LNCaP clone FGC (cell line): ENCODE measurements around the gene HYAL2.

ENCODE experiments used
- DNase-seq: peaks from one replicate; pipeline ENCODE4 v3.0.0-alpha.2; 2011; ENCODE audit warnings: low read depth
- H3K4me3 ChIP-seq: 2 replicates; pipeline ENCODE4 v1.5.1; 2011; ENCODE audit warnings: mild to moderate bottlenecking, low read depth, low read length, control low read depth
- CTCF ChIP-seq: IDR thresholded peaks from 2 replicates; pipeline ENCODE4 v1.5.1; 2012; ENCODE audit warnings: mild to moderate bottlenecking; ENCODE audit not compliant: control insufficient read depth, insufficient read depth; ENCODE audit errors: extremely low read depth

HYAL2 gene

GRCh38 chr3:50323614-50324199 is 1.2 kb upstream of the HYAL2 start:
- no peak overlapping the region for H3K4me3 ChIP-seq
- DNase-seq, result no peak
- TF ChIP-seq CTCF, result no peak

- no peak for TF ChIP-seq CTCF
- H3K4me3 ChIP-seq, result no peak overlapping the region
- no peak for DNase-seq
These were observed 601 bp upstream of the HYAL2 start for GRCh38 chr3:50323092-50323600.

GRCh38 chr3:50322115-50322385 is 495 bp downstream of the HYAL2 start:
- peak overlapping the region; percentile 95 for H3K4me3 ChIP-seq
- no peak for DNase-seq
- no peak for TF ChIP-seq CTCF

- no peak for DNase-seq
- TF ChIP-seq CTCF, result peak; percentile 59
- peak overlapping the region; percentile 95 for H3K4me3 ChIP-seq
These were observed 1.0 kb downstream of the HYAL2 start for GRCh38 chr3:50321336-50322114.

GRCh38 chr3:50320853-50321335 is 1.7 kb downstream of the HYAL2 start:
- peak overlapping the region; percentile 95 for H3K4me3 ChIP-seq
- DNase-seq, result no peak
- no peak for TF ChIP-seq CTCF

- DNase-seq, result no peak
- TF ChIP-seq CTCF, result 0 out of 2 replicates have a peak, but pooled peaks have one; percentile 17
- H3K4me3 ChIP-seq, result peak overlapping the region; percentile 95
These were observed 2.5 kb downstream of the HYAL2 start for GRCh38 chr3:50319894-50320625.
